ENCODE results near the gene LMLN.
"Not testable (repeated sequence)": the region's sequence is repeated elsewhere in the genome, so short reads cannot be mapped to it uniquely, and the experiment has no call there.

The LMLN gene

DNA sequence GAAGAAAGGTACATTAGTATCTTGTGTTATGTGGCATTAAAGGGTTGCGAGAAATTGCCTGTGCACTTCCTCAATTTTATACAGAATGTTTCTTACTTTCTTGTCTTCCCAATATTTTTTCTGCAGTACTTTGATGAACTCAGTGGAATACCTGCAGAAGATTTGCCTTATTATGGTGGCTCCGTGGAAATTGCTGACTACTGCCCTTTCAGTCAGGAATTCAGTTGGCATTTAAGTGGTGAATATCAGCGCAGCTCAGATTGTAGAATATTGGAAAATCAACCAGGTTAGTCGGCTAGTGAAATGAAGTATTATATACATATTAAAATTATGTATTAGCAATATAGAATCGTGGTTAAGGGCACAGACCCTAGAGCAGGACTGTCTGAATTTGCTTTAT is 61.3 kb downstream of the LMLN start:
- no peak for DNase-seq
- intact Hi-C loops (cut with DNase I), result no loop called here

DNA sequence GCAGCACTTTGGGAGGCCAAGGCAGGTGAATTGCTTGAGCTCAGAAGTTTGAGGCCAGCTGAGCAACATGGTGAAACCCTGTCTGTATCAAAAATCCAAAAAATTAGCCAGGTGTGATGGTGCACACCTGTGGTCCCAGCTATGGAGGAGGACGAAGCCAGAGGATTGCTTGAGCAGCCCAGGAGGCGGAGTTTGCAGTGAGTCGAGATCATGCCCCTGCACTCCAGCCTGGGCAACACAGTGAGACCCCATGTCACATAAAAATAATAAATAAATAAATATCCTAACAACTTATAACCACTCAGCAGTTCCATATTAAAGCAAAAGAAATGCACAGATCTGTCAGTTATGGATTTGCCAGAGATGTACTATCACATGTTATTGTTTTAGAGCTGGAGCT is 62.6 kb downstream of the LMLN start:
- intact Hi-C loops (cut with DNase I), result no loop called here
- no peak for DNase-seq

- DNase-seq, result no peak
- intact Hi-C loops (cut with DNase I), result no loop called here
These were observed 65.6 kb downstream of the LMLN start for GRCh38 chr3:198025644-198026043.

- no peak for DNase-seq
- intact Hi-C loops (cut with DNase I), result no loop called here
These were observed 66.6 kb downstream of the LMLN start for GRCh38 chr3:198026620-198027019.

- intact Hi-C loops (cut with DNase I), result no loop called here
- no peak for DNase-seq
These were observed 67.2 kb downstream of the LMLN start for GRCh38 chr3:198027045-198027798.

DNA sequence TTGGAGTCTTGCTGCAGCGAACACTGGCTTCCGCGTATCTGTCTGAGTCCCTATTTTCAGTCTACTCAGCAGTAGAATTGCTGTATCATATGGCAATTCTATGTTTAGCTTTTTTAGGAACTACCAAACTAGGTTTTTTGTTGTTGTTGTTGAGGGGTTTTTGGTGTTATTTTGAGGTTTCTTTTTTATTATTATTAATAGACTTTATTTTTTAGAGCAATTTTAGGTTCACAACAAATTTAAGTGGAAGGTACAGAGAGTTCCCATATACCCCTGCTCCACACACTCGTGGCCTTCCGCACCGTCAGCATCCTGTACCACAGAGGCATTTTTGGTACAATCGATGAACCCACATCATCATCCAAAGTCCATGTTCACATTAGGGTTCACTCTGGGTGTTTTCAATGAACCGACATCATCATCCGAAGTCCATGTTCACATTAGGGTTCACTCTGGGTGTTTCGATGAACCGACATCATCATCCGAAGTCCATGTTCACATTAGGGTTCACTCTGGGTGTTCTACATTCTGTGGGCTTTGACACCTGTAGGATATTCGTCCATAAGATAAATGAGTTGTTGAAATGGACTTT is 67.9 kb downstream of the LMLN start:
- no peak for DNase-seq
- intact Hi-C loops (cut with DNase I), result no loop called here

DNA sequence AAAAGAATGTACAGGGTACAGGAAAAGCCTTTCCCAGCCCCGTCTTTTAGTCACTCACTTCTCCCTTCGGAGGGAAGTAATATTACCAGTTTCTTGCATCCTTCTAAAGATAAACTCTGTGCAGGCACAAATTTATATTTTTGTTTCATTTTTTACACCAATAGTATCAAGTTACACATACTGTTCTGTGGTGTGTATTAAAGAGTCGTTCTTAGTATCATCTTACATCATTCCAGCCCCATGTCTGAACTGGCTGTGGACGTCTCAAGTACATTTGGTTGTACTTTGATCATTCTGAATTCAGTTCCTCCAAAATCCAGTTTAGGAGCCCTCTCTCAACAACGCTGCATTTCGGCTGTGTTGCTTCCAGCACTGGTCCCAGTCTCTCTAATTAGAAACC is 68.7 kb downstream of the LMLN start:
- intact Hi-C loops (cut with DNase I), result no loop called here
- DNase-seq, result no peak

DNA sequence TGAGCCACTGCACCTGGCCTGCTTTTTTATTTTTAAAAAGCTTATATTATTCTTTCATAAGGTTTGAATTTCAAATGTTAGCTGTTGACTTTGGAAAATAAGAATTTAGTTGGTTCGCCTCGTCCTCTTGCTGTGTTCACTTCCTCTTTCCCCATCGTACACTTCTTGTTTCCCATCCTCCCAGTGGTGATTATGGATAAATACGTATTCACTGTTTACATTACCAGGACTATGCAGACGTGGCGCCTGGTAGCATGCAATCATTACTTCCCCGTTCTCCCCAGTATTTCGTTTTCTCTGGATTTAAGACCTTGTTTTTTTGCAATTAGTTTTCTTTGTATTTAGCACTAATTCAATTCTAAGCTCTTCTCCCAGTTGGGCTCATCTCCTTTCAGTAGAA is 70.1 kb downstream of the LMLN start:
- intact Hi-C loops (cut with DNase I), result no loop called here
- DNase-seq, result no peak

DNA sequence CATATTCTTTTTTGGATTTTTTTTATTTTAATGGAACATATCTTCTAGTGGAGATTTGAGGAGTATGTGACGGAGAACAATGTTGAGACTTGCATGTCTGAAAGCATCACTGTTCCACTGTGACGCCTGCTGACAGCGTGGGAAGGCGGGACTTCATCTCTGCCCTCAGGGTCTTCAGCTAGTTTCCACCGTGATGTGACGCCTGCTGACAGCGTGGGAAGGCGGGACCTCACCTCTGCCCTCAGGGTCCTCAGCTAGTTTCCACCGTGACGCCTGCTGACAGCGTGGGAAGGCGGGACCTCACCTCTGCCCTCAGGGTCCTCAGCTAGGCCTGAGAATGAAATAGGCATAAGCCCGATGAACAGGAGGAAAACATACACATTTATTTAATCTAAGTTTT is 70.7 kb downstream of the LMLN start:
- intact Hi-C loops (cut with DNase I), result no loop called here
- DNase-seq, result no peak

DNA sequence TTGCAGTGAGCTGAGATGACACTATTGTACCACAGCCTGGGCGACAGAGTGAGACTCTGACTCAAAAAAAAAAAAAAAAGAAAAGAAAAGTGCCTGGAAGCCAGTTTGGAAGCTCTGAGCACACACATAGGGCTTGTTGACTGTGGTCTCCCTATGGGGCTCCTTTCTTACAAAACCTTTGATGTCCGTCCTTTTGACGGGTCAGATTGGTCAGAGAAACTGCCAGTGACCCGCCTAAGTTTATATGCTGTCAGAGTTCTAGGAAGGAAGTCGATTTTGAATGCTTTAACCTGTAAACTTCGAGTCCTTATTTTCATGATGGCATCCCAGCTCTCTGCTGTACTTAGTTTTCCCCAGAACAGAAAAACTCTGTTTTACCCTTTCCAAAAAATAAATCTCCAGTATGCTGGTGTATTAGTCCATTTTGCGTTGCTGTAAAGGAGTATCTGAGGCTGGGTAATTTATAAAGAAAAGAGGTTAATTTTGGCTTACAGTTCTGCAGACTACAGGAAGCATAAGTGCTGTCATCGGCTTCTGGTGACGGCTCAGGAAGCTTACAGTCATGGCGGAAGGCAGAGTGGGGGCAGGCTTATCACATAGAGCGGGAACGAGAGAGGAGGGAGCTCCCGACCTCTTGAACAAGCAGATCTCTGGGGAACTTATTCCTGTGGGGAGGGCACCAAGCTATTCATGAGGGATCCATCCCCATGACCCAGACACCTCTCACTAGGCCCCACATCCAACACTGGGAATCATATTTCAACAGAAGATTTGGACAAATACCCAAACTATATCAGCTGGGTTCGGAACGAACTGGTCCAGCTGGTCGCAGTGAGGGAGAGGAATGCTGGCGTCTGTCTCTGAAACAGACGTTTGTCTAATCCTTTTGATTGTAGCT is 72.3 kb downstream of the LMLN start:
- intact Hi-C loops (cut with DNase I), result no loop called here
- no peak for DNase-seq

GRCh38 chr3:198043119-198043518 is 83.1 kb downstream of the LMLN start:
- DNase-seq, result peak in 1 of 10 donors; percentile 42
- intact Hi-C loops (cut with DNase I), result no loop called here

DNA sequence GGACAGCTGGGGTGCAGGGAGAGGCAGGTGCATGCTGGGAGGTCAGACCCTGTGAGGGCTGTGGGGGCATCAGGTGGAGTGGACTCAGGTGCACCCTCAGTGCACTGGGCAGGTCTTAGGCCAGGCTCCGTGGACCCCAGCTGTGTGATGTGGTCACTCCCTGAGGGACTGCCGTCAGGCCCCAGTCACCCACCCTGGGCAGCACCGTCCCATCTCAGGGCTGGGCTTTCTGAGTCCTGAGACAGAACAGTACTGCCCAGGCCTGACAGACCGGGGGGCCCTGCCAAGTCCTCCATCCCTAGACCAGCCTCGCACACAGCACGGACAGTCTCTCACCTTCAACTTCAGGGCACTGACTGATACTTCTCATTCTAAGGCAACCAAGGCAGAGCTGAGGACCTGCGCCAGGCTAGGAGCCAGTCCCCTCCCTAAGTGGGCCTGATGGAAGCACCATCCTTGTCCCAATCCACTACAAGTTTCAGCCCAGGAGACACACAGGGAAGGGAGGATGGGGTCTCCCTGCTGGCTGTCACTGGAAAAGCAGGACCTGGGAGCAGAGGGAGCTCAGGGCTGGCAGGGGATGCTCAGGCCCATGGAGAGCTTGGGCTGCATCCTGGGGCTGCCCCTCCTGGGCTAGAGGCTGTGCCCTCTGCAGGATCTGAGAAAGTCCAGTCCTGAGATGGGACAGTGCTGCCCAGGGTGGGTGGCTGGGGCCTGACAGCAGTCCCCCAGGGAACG is 86.3 kb downstream of the LMLN start:
- DNase-seq, result peak in 1 of 10 donors; percentile 78
- intact Hi-C loops (cut with DNase I), result no loop called here

- intact Hi-C loops (cut with DNase I), result no loop called here
- DNase-seq, result no peak
These were observed 88.4 kb downstream of the LMLN start for GRCh38 chr3:198048445-198048844.

DNA sequence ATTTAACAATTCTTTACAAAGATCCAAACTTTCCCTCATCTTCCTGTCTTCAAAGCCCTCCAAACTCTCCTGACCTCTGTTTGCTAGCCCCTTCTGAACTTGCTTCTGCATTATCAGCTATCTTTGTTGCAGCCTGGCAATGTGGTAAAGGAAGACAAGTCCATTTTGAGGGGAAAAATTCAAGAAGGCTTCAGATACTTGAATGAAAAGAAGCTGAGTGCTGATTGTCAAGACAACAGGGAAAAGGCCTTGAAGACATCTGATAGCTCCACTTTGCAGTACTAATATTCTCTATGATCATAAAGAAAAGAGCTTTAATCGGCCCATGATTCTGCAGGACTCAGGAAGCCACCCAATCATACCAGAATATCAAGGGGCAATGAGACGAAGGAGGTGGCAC is 91.8 kb downstream of the LMLN start:
- DNase-seq, result no peak
- intact Hi-C loops (cut with DNase I), result no loop called here

GRCh38 chr3:198053462-198053861 is 93.4 kb downstream of the LMLN start:
- intact Hi-C loops (cut with DNase I); DNase-seq: not testable (repeated sequence)

- no peak for DNase-seq
- intact Hi-C loops (cut with DNase I), result no loop called here
These were observed 101.4 kb downstream of the LMLN start for GRCh38 chr3:198061119-198062067.

- intact Hi-C loops (cut with DNase I), result no loop called here
- no peak for DNase-seq
These were observed 102.0 kb downstream of the LMLN start for GRCh38 chr3:198062068-198062465.

- intact Hi-C loops (cut with DNase I), result no loop called here
- DNase-seq, result no peak
These were observed 104.4 kb downstream of the LMLN start for GRCh38 chr3:198064420-198064819.

DNA sequence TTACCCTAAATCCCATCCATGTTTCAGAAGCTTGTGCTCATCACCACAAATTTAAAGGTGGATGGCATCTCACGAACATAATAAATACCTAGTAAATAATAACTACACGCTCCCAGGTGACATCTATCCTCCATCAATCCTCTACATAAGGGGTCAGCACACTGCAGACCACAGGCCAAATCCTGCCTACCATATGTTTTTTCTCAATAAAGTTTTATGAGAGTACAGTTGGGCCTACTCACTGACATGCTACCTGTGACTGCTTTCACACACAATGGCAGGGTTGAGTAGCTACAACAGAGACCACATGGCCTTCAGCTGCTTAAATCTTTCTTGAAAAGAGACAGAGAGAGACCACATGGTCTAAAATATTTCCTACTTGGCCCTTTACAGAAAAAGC is 105.9 kb downstream of the LMLN start:
- intact Hi-C loops (cut with DNase I), result no loop called here

GRCh38 chr3:198067416-198067815 is 107.4 kb downstream of the LMLN start:
- intact Hi-C loops (cut with DNase I), result no loop called here
- DNase-seq, result no peak

More for the DNA sequence above, 105.9 kb downstream of the LMLN start:
- DNase-seq, result no peak

Measured in posterior cingulate gyrus (tissue), 11 donors.